ENCODE measurements around the gene GRK5. TPM values are rescaled to one million over a fixed set of nuclear protein-coding genes. Genes with fewer than 3 reads are reported as not detected.

GRK5 gene
- total RNA-seq, 1 donor from 2014 or later: 77.6 TPM

GRCh38 chr10:119401671-119402395, 194.5 kb downstream of the GRK5 start:
- no peak for DNase-seq
- Mint-ChIP-seq H3K27me3 (ENCODE audit: unreplicated experiment) (peaks cover 6% of the 10 kb centered on the region), H3K4me3 (ENCODE audit: unreplicated experiment) (no peak overlapping the region), H3K27ac (ENCODE audit: unreplicated experiment) (no peak overlapping the region), H3K4me1 (ENCODE audit: low read depth, unreplicated experiment) (peaks cover 25% of the 10 kb centered on the region), H3K36me3 (ENCODE audit: unreplicated experiment) (peaks cover 5% of the 10 kb centered on the region), H3K9me3 (ENCODE audit: unreplicated experiment) (peaks cover 8% of the 10 kb centered on the region)
- TF ChIP-seq, protein P1, sequence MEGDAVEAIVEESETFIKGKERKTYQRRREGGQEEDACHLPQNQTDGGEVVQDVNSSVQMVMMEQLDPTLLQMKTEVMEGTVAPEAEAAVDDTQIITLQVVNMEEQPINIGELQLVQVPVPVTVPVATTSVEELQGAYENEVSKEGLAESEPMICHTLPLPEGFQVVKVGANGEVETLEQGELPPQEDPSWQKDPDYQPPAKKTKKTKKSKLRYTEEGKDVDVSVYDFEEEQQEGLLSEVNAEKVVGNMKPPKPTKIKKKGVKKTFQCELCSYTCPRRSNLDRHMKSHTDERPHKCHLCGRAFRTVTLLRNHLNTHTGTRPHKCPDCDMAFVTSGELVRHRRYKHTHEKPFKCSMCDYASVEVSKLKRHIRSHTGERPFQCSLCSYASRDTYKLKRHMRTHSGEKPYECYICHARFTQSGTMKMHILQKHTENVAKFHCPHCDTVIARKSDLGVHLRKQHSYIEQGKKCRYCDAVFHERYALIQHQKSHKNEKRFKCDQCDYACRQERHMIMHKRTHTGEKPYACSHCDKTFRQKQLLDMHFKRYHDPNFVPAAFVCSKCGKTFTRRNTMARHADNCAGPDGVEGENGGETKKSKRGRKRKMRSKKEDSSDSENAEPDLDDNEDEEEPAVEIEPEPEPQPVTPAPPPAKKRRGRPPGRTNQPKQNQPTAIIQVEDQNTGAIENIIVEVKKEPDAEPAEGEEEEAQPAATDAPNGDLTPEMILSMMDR (IDR thresholded peaks at IDR 0.05; ENCODE audit: partially characterized antibody, unreplicated experiment): no peak

DNA sequence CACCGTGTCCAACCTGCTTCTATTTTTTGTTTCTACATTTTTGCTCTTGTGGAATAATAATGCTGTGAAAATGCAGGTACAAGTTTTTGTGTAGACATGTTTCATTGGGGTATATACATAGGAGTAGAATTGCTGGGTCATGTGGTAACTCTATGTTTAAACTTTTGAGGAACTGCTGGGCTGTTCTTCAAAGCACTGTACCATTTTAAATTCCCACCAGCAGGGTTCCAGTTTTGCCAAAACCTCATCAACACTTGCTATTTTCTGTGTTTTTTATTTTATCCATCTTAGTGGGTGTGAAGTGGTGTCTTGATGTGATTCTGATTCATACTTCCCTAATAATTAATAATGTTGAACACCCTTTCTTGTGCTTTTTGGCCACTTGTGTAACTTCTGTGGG, 196.6 kb downstream of the GRK5 start:
- Mint-ChIP-seq H3K9me3 (ENCODE audit: unreplicated experiment) (peaks cover 4% of the 10 kb centered on the region), H3K4me1 (ENCODE audit: low read depth, unreplicated experiment) (peaks cover 24% of the 10 kb centered on the region), H3K4me3 (ENCODE audit: unreplicated experiment) (no peak overlapping the region), H3K36me3 (ENCODE audit: unreplicated experiment) (peaks cover 5% of the 10 kb centered on the region), H3K27ac (ENCODE audit: unreplicated experiment) (no peak overlapping the region), H3K27me3 (ENCODE audit: unreplicated experiment) (peaks cover 11% of the 10 kb centered on the region)
- no peak for DNase-seq
- TF ChIP-seq, protein P1 (IDR thresholded peaks at IDR 0.05; ENCODE audit: partially characterized antibody, unreplicated experiment): no peak

DNA sequence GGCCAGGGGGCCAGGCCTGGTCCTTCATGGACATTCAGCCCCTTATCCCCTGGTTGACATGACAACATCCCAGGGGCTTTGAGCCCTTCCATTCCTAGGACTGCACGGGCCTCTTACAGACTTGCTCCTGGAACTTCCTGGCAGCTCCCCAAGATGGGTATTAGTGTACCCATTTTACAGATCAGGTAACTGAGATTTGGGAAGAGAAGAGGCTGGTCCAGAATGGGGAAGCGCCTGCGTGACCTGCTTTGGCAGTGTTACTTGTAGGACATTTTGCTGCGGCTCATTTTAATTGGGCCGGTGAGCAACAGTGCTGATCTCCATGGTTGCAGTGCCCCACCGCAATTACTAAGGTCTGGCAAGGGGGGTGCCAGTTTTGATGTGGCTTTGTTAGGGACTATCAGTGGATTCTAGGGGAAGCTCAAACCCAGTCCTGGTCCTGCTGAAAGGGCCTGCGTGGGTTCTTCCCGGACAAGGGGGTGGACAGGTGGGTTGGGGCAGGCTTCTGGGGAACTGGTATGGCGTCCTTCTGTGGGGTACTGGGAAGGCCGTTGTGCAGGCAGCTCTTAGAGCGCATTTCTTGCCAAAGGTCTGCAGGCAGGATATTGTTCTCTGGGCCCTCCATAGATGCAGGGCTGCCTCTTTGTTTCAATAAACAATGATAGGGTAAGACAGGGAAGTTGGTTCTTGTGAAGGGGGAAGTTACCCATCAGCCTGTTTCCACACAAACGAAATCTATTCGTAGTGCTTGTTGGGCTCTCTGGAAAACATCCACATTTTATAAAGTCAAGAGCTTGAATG, 197.5 kb downstream of the GRK5 start:
- H3K4me3 Mint-ChIP-seq (ENCODE audit: unreplicated experiment): no peak overlapping the region
- DNase-seq: no peak
- H3K9me3 Mint-ChIP-seq (ENCODE audit: unreplicated experiment): peaks cover 4% of the 10 kb centered on the region
- H3K27me3 Mint-ChIP-seq (ENCODE audit: unreplicated experiment): peaks cover 12% of the 10 kb centered on the region
- H3K36me3 Mint-ChIP-seq (ENCODE audit: unreplicated experiment): peaks cover 1% of the 10 kb centered on the region
- no peak overlapping the region for H3K27ac Mint-ChIP-seq (ENCODE audit: unreplicated experiment)
- TF ChIP-seq, protein P1 (IDR thresholded peaks at IDR 0.05; ENCODE audit: partially characterized antibody, unreplicated experiment): no peak
- peaks cover 17% of the 10 kb centered on the region for H3K4me1 Mint-ChIP-seq (ENCODE audit: low read depth, unreplicated experiment)

- H3K9me3 Mint-ChIP-seq (ENCODE audit: unreplicated experiment): peaks cover 4% of the 10 kb centered on the region
- no peak overlapping the region for H3K27ac Mint-ChIP-seq (ENCODE audit: unreplicated experiment)
- H3K27me3 Mint-ChIP-seq (ENCODE audit: unreplicated experiment): peaks cover 12% of the 10 kb centered on the region
- H3K4me3 Mint-ChIP-seq (ENCODE audit: unreplicated experiment): no peak overlapping the region
- TF ChIP-seq, protein P1 (IDR thresholded peaks at IDR 0.05; ENCODE audit: partially characterized antibody, unreplicated experiment): no peak
- no peaks in the 10 kb centered on the region for H3K36me3 Mint-ChIP-seq (ENCODE audit: unreplicated experiment)
- H3K4me1 Mint-ChIP-seq (ENCODE audit: low read depth, unreplicated experiment): peaks cover 18% of the 10 kb centered on the region
- DNase-seq: no peak
Measured at GRCh38 chr10:119405520-119405807, 198.1 kb downstream of the GRK5 start.

- Mint-ChIP-seq H3K4me1 (ENCODE audit: low read depth, unreplicated experiment) (peaks cover 13% of the 10 kb centered on the region), H3K36me3 (ENCODE audit: unreplicated experiment) (no peaks in the 10 kb centered on the region), H3K27me3 (ENCODE audit: unreplicated experiment) (peaks cover 11% of the 10 kb centered on the region), H3K27ac (ENCODE audit: unreplicated experiment) (no peak overlapping the region), H3K9me3 (ENCODE audit: unreplicated experiment) (peaks cover 7% of the 10 kb centered on the region), H3K4me3 (ENCODE audit: unreplicated experiment) (no peak overlapping the region)
- TF ChIP-seq, protein P1 (IDR thresholded peaks at IDR 0.05; ENCODE audit: partially characterized antibody, unreplicated experiment): no peak
- no peak for DNase-seq
Measured at GRCh38 chr10:119406137-119406536, 198.8 kb downstream of the GRK5 start.

All from glutamatergic neuron (in vitro differentiated cells).